ENCODE results near the gene PNPLA6. TPM values are rescaled to one million over a fixed set of nuclear protein-coding genes. Genes with fewer than 3 reads are reported as not detected.

PNPLA6 gene
- total and polyA plus RNA-seq, 8 donors, result 28.7 to 255 (median 37.7) TPM

DNA sequence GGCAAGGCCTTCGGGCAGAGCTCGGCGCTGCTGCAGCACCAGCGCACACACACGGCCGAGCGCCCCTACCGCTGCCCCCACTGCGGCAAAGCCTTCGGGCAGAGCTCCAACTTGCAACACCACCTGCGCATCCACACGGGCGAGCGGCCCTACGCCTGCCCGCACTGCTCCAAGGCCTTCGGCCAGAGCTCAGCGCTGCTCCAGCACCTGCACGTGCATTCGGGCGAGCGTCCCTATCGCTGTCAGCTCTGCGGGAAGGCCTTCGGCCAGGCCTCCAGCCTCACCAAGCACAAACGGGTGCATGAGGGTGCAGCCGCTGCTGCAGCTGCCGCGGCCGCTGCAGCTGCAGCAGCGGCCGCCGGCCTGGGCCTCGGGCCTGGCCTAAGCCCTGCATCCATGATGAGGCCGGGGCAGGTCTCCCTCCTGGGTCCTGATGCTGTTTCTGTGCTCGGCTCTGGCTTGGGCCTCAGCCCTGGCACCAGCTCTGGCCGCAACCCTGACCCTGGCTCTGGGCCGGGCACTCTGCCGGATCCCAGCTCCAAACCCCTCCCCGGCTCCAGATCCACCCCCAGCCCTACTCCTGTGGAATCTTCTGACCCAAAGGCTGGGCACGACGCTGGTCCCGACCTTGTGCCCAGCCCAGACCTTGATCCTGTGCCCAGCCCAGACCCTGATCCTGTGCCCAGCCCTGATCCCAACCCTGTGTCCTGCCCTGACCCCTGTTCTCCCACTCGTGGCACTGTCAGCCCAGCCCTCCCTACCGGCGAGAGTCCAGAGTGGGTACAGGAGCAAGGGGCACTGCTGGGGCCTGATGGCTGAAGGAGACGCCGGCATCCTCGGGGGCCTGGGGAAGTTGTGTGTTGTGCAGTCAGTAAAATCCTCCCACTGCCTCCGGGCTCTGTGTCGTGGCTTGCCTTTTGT is 15.1 kb upstream of the PNPLA6 start:
- DNase-seq (no peak), ATAC-seq (no peak)
- Histone ChIP-seq H3K9me3 (no peaks in the 10 kb centered on the region), H3K27me3 (peaks cover 0 to 24% of the 10 kb centered on the region in 2 donors), H3K27ac (no peak overlapping the region), H3K4me3 (no peak overlapping the region), H3K4me1 (peaks cover 7 to 49% of the 10 kb centered on the region in 2 donors), H3K36me3 (peaks cover 0 to 33% of the 10 kb centered on the region in 2 donors)
- TF ChIP-seq, protein P1, sequence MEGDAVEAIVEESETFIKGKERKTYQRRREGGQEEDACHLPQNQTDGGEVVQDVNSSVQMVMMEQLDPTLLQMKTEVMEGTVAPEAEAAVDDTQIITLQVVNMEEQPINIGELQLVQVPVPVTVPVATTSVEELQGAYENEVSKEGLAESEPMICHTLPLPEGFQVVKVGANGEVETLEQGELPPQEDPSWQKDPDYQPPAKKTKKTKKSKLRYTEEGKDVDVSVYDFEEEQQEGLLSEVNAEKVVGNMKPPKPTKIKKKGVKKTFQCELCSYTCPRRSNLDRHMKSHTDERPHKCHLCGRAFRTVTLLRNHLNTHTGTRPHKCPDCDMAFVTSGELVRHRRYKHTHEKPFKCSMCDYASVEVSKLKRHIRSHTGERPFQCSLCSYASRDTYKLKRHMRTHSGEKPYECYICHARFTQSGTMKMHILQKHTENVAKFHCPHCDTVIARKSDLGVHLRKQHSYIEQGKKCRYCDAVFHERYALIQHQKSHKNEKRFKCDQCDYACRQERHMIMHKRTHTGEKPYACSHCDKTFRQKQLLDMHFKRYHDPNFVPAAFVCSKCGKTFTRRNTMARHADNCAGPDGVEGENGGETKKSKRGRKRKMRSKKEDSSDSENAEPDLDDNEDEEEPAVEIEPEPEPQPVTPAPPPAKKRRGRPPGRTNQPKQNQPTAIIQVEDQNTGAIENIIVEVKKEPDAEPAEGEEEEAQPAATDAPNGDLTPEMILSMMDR (IDR thresholded peaks at IDR 0.05), result no peak
- intact Hi-C loops (cut with DNase I), result no loop called here

DNA sequence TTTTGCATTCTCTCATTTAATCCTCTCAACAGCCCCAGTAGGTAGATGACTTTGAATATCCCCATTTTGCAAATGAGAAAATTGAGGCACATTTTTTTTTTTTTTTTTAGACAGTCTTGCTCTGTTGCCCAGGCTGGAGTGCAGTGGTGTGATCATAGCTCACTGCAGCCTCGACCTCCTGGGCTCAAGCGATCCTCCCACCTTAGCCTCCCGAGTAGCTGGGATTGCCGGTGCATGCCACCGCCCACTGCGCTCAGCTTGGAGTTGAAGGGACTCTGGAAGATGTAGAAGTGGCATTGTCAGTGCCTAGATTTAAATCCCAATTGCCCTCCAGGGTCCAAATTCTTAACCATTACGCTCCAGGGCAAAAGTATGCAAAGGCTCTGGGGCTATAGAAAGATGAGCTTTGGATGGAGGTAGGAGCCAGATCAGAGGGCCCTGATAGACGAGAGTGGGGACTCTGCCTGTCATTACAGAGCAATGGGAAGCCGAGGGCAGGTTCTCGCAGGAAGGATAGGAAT is 13.9 kb upstream of the PNPLA6 start:
- ATAC-seq, result no peak
- Histone ChIP-seq H3K9me3 (no peaks in the 10 kb centered on the region), H3K27me3 (peaks cover 0 to 14% of the 10 kb centered on the region in 2 donors), H3K36me3 (peaks cover 0 to 45% of the 10 kb centered on the region in 2 donors), H3K4me1 (peaks cover 7 to 42% of the 10 kb centered on the region in 2 donors), H3K4me3 (peak overlapping the region; percentile 92 to 93), H3K27ac (peak overlapping the region; percentile 40 to 73)
- TF ChIP-seq, protein P1 (IDR thresholded peaks at IDR 0.05), result no peak
- no peak for DNase-seq
- intact Hi-C loops (cut with DNase I), result no loop called here

DNA sequence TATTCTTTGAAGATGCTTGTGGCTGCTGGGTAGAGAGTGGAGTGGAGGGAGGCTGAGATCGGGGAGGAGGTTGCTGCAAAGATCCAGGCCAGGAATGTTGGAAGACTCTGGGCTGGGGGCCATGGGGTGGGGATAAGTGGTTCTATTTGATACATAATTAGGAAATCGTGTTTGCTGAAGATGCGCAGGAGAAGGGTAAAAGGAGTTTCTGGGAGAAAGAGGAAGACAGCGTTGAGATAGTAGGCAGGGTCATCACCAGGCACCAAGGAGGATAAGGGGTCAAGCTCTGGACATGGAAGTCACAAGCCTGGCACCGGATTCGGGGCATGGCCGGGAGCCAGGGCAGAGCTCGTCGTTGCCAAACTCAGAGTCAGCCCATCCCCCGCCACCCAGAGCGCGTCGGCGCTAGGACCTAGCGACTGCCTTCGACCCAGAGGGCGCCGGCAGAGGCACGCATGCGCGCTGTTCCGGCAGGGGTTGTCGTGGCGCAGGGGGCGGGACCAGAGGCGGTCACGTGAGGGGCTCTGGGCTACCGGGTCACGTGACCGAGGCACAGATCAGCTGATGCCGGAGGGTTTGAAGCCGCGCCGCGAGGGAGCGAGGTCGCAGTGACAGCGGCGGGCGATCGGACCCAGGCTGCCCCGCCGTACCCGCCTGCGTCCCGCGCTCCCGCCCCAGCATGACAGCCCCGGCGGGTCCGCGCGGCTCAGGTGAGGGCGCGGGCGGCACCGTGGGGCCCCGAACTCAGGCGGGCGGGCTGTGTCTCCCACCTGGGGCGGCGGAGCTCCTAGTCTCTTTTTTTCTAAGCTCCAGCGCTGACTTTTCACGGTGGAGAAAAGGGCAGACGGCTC is 13.2 kb upstream of the PNPLA6 start, which contains the start of gene MCOLN1:
Gene MCOLN1 (plus strand): TSS at position 553 of the 851 bp plus-strand sequence. CDS start 127 bp downstream, at position 680.
- Histone ChIP-seq H3K4me3 (peak within 1 kb of the TSS; percentile 92 to 93), H3K27ac (peak within 1 kb of the TSS; percentile 40 to 73), H3K4me1 (peaks cover 7 to 41% of the 10 kb centered on the region in 2 donors), H3K27me3 (peaks cover 0 to 7% of the 10 kb centered on the region in 2 donors), H3K36me3 (peaks cover 0 to 52% of the 10 kb centered on the region in 2 donors), H3K9me3 (no peaks in the 10 kb centered on the region)
- intact Hi-C loops (cut with DNase I), result no loop called here
- ATAC-seq, result peak; percentile 96
- DNase-seq, result peak; percentile 97 to 100 (median 100)
- TF ChIP-seq, protein P1 (IDR thresholded peaks at IDR 0.05), result no peak

DNA sequence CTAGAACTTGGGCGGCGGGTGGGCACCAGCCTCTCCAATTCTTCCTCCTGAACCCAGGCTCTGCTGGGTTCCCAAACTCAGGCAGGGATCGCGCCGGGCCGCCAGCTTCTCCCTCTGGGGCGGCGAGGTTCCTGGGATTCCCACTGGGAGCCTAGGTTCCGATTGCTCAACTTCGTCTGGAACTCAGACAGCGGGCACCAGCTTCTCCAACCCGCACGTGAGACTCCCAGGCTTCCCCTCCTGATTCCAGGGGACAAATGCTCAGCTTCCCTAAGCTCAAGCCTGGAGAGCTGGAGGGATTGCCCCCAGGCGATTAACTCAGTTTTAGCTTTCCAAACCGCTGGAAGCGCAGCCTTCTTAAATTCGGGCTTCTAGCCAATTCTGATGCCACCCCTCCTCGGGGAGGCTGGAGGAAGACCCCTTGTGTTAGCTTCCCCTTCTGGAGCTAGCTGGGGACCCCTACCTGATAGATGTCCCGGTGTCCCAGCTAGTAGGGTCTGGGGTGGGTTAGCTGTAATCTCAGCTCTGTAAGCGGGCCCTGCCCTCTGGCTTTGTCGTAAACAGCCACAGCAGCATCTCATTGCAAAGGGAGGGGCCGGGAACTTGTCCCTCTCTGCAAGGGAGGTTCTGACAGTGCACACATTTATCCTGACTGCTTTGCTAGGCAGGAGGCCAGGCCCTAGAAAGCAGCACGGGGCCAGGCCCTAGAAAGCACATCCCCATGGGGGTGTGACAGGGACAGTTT is 12.4 kb upstream of the PNPLA6 start:
- H3K9me3 ChIP-seq, result no peaks in the 10 kb centered on the region

More for the DNA sequence above, 12.4 kb upstream of the PNPLA6 start:
- DNase-seq, result peak in 1 of 4 donors; percentile 82
- H3K4me3 ChIP-seq, result peak overlapping the region; percentile 92 to 93
- intact Hi-C loops (cut with DNase I), result no loop called here
- H3K4me1 ChIP-seq, result peaks cover 7 to 49% of the 10 kb centered on the region in 2 donors
- H3K27ac ChIP-seq, result peak overlapping the region; percentile 34 to 73
- peaks cover 0 to 60% of the 10 kb centered on the region in 2 donors for H3K36me3 ChIP-seq
- TF ChIP-seq, protein P1 (IDR thresholded peaks at IDR 0.05), result no peak
- ATAC-seq, result peak; percentile 1
- no peaks in the 10 kb centered on the region for H3K27me3 ChIP-seq
